Ammon's horn (tissue), 1 donor: ENCODE data around the gene CEBPZOS.
A peak's percentile ranks its signal among the peaks of the same experiment; 100 is the strongest.
"Not testable (repeated sequence)": the region's sequence is repeated elsewhere in the genome, so short reads cannot be mapped to it uniquely, and the experiment has no call there.

Experiments used
- DNase-seq: peaks from one replicate; pipeline ENCODE4 v3.0.0-alpha.2; 2016; ENCODE audit warnings: low spot score

Gene CEBPZOS

GRCh38 chr2:37191253-37191652, 5.0 kb upstream of the CEBPZOS start:
- DNase-seq = no peak

GRCh38 chr2:37191747-37192146, 4.5 kb upstream of the CEBPZOS start:
- DNase-seq = no peak

- no peak for DNase-seq
These were observed 3.7 kb upstream of the CEBPZOS start for GRCh38 chr2:37192551-37192950.

GRCh38 chr2:37195862-37196319, 405 bp upstream of the CEBPZOS start:
- not testable (repeated sequence) for DNase-seq

- no peak for DNase-seq
These were observed 2.4 kb downstream of the CEBPZOS start for GRCh38 chr2:37198681-37199065.

GRCh38 chr2:37201208-37201607, 4.9 kb downstream of the CEBPZOS start:
- no peak for DNase-seq

GRCh38 chr2:37201766-37202165, 5.5 kb downstream of the CEBPZOS start:
- DNase-seq = no peak

- no peak for DNase-seq
These were observed 7.4 kb downstream of the CEBPZOS start for GRCh38 chr2:37203708-37204107.

- not testable (repeated sequence) for DNase-seq
These were observed 8.9 kb downstream of the CEBPZOS start for GRCh38 chr2:37205071-37205661.

- DNase-seq = no peak
These were observed 9.5 kb downstream of the CEBPZOS start for GRCh38 chr2:37205689-37206341.

- DNase-seq = not testable (repeated sequence)
These were observed 10.5 kb downstream of the CEBPZOS start for GRCh38 chr2:37206760-37207159.

- no peak for DNase-seq
These were observed 14.9 kb downstream of the CEBPZOS start for GRCh38 chr2:37211212-37211611.

GRCh38 chr2:37211939-37212338, 15.6 kb downstream of the CEBPZOS start:
- no peak for DNase-seq

- no peak for DNase-seq
These were observed 19.0 kb downstream of the CEBPZOS start for GRCh38 chr2:37215250-37215649.

GRCh38 chr2:37219046-37219445, 22.8 kb downstream of the CEBPZOS start:
- DNase-seq = no peak

- DNase-seq = no peak
These were observed 26.8 kb downstream of the CEBPZOS start for GRCh38 chr2:37223131-37223530.

GRCh38 chr2:37224063-37224462, 27.8 kb downstream of the CEBPZOS start:
- no peak for DNase-seq

- DNase-seq = not testable (repeated sequence)
These were observed 28.8 kb downstream of the CEBPZOS start for GRCh38 chr2:37225129-37225528.

GRCh38 chr2:37226863-37227262, 30.6 kb downstream of the CEBPZOS start:
- no peak for DNase-seq

GRCh38 chr2:37228788-37229187, 32.5 kb downstream of the CEBPZOS start:
- DNase-seq = no peak

- DNase-seq = no peak
These were observed 34.3 kb downstream of the CEBPZOS start for GRCh38 chr2:37230581-37230980.

- DNase-seq = peak; percentile 95
These were observed 35.2 kb downstream of the CEBPZOS start, which contains the start of the genes CEBPZ and NDUFAF7 for GRCh38 chr2:37231241-37232130. TSS of gene CEBPZ (minus strand) at chr2:37231596. CDS start at chr2:37231567, 29 bp downstream. TSS of gene NDUFAF7 (plus strand) at chr2:37231658. CDS start at chr2:37231706, 48 bp downstream.
